ENCODE measurements around the gene PSMA5.

The PSMA5 gene

GRCh38 chr1:109369167-109369746, 57.0 kb downstream of the PSMA5 start:
- DNase-seq (ENCODE audit: low read depth in 2 of 2, low spot score in 1 of 2): no peak

DNA sequence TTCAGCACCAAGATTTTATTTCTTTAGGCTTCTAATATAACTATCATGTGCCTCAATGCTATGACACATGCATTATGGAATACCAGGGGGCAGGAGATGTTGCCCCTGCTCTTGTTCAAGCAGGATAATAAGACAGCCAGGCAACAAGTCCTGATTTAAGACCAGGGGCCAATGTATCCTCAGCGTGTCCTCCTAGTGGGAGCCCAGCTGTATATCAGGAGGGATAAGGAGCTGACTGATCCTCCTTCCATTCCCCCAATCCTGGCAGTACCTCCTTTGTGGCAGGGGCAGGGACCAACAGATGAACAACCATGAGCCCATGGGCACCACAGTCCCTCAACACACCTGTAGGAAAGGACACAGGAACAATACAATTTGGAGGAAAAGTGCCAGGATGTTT, 57.8 kb downstream of the PSMA5 start:
- no peak for DNase-seq (ENCODE audit: low read depth in 2 of 2, low spot score in 1 of 2)

GRCh38 chr1:109367626-109368025, 58.6 kb downstream of the PSMA5 start:
- DNase-seq (ENCODE audit: low read depth in 2 of 2, low spot score in 1 of 2): no peak

DNA sequence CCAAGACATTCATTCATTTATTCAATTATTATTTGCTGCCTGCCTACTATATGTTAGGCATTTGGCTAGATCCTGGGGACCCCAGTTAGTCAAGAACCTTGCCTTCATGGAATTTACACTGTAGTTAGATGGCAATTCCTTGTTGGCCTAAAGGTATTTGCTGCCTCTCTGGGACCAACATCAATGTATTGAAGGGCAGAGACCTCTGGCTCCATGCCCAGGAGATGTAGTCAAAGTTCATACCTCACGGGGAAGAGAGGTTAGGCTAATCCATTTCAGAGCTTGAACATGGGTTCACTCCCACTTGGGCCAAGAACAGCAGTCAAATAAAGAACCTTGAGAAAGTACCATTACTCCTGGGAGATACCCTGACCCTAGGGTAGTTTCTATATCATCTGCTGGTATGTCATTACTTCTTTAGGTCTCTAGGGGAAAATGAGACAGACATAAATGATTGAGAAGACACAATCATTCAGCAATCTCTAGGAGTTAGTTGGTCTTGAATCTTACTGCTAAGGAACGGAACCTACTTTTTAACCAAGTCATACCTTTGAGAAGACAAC, 60.5 kb downstream of the PSMA5 start:
- no peak for DNase-seq (ENCODE audit: low read depth in 2 of 2, low spot score in 1 of 2)

DNA sequence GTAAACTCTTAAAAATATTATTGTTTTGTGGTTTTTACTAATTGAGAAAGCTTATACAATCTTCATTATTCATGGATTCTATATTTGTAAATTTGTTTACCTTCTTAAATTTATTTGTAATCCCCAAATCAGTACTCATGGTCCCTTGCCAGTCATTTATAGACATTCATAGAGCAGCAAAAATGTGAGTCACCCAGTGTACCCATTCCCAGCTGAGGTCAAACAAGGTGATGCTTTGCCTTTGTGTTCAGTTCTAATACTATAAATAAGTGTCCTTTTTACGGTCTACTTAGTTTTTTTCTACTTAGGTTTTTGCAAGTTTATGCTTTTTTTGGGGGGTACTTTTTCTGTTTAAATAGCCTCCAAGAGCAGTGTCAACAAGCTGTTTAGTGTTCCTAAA, 64.6 kb downstream of the PSMA5 start:
- no peak for DNase-seq (ENCODE audit: low read depth in 2 of 2, low spot score in 1 of 2)

DNA sequence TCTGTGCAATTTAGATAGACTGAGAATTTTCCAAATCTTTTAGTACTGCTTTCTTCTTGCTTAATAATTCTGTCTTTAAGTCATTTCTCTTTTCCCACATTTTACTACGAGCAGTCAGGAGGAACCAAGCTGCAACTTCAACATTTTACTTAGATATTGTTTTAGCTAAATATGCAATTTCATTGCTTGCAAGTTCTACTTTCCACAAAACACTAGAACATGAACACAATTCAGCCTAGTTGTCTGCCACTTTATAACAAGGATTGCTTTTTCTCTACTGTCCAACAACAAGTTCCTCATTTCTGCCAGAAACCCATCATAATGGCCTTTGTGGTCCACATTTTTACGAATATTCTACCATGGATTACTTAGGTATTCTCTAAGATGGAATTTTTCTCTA, 65.2 kb downstream of the PSMA5 start:
- no peak for DNase-seq (ENCODE audit: low read depth in 2 of 2, low spot score in 1 of 2)

DNA sequence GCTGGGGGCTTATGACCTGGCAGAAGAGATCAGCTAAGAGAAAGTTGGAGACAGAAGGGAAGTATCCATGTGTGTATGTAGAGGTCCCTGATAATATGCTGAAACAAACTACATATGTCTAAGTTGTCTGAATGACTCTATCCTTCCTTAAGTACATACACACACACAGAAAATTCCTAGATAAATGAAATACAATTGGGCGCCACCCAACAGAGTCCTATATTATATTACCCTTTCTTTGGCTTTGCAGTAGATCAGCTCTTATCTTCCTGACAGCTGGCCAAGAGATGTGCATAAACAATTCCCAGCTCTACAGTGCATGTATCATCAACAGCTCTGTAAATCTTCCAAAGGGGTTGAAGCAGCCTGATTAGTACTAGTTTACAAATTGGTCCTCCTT, 68.6 kb downstream of the PSMA5 start:
- no peak for DNase-seq (ENCODE audit: low read depth in 2 of 2, low spot score in 1 of 2)

DNA sequence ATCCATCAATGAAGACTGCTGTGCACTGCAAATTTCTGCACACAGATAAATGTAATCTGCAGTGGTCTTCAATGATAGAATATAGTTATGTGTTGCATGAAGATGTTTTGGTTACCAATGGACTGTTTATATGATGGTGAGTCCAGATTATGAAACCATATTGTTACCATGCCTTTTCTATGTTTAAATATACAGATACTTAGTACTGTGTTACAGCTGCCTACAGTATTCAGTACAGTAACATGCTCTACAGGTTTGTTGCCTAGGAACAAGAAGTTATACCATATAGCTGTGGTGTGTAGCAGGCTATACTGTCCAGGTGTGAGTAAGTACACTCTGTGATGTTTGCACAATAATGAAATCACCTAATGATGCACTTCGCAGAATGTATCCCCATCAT, 69.3 kb downstream of the PSMA5 start:
- no peak for DNase-seq (ENCODE audit: low read depth in 2 of 2, low spot score in 1 of 2)

- no peak for DNase-seq (ENCODE audit: low read depth in 2 of 2, low spot score in 1 of 2)
Measured at GRCh38 chr1:109356505-109356904, 69.7 kb downstream of the PSMA5 start.

- DNase-seq (ENCODE audit: low read depth in 2 of 2, low spot score in 1 of 2): no peak
Measured at GRCh38 chr1:109354929-109355328, 71.3 kb downstream of the PSMA5 start.

- no peak for DNase-seq (ENCODE audit: low read depth in 2 of 2, low spot score in 1 of 2)
Measured at GRCh38 chr1:109351457-109351856, 74.8 kb downstream of the PSMA5 start.

GRCh38 chr1:109350655-109351054, 75.6 kb downstream of the PSMA5 start:
- no peak for DNase-seq (ENCODE audit: low read depth in 2 of 2, low spot score in 1 of 2)

GRCh38 chr1:109350182-109350581, 76.1 kb downstream of the PSMA5 start:
- DNase-seq (ENCODE audit: low read depth in 2 of 2, low spot score in 1 of 2): no peak
